GM06990 (cell line): ENCODE data around the gene OTOP3.

Source experiments
- DNase-seq: peaks from one replicate; pipeline ENCODE4 v3.0.0-alpha.2; 2011; ENCODE audit not compliant: insufficient read length; ENCODE audit errors: extremely low read depth
- H3K27me3 ChIP-seq: replicated peaks from 2 replicates; pipeline ENCODE4 v1.6.0; 2011; ENCODE audit warnings: low read length; ENCODE audit not compliant: control insufficient read depth, insufficient read depth
- H3K36me3 ChIP-seq: 2 replicates; pipeline ENCODE4 v1.5.1; 2011; ENCODE audit warnings: low read length; ENCODE audit not compliant: control insufficient read depth, insufficient read depth
- H3K4me3 ChIP-seq: replicated peaks from 2 replicates; pipeline ENCODE4 v1.5.1; 2011; ENCODE audit warnings: low read depth, mild to moderate bottlenecking, control low read depth, low read length
- CTCF ChIP-seq: IDR thresholded peaks from 2 replicates; pipeline ENCODE4 v1.5.1; 2011; ENCODE audit warnings: low read length, control low read depth, mild to moderate bottlenecking, inconsistent platforms; ENCODE audit not compliant: insufficient read depth, poor library complexity, severe bottlenecking

OTOP3 gene

GRCh38 chr17:74957935-74958740 lies 22.4 kb downstream of the OTOP3 start:
- no peaks in the 10 kb centered on the region for H3K36me3 ChIP-seq
- DNase-seq: peak; percentile 74

GRCh38 chr17:74959826-74960515 lies 24.3 kb downstream of the OTOP3 start:
- Histone ChIP-seq H3K36me3 (no peaks in the 10 kb centered on the region), H3K27me3 (no peaks in the 10 kb centered on the region), H3K4me3 (no peak overlapping the region)
- no peak for TF ChIP-seq CTCF
- no peak for DNase-seq

More at GRCh38 chr17:74957935-74958740, 22.4 kb downstream of the OTOP3 start:
- TF ChIP-seq CTCF: peak; percentile 96
- H3K4me3 ChIP-seq: no peak overlapping the region
- H3K27me3 ChIP-seq: no peaks in the 10 kb centered on the region

- peak; percentile 81 for DNase-seq
- Histone ChIP-seq H3K36me3 (no peaks in the 10 kb centered on the region), H3K4me3 (no peak overlapping the region), H3K27me3 (no peaks in the 10 kb centered on the region)
- peak; percentile 80 for TF ChIP-seq CTCF
Measured at GRCh38 chr17:74960570-74961342, 25.1 kb downstream of the OTOP3 start.

GRCh38 chr17:74961657-74962350 lies 26.1 kb downstream of the OTOP3 start:
- Histone ChIP-seq H3K36me3 (no peaks in the 10 kb centered on the region), H3K27me3 (no peaks in the 10 kb centered on the region), H3K4me3 (no peak overlapping the region)
- TF ChIP-seq CTCF: peak; percentile 71
- peak; percentile 46 for DNase-seq

- Histone ChIP-seq H3K4me3 (no peak overlapping the region), H3K27me3 (no peaks in the 10 kb centered on the region), H3K36me3 (no peaks in the 10 kb centered on the region)
- no peak for TF ChIP-seq CTCF
- no peak for DNase-seq
Measured at GRCh38 chr17:74962622-74963394, 27.1 kb downstream of the OTOP3 start.
